SK-N-SH (cell line): ENCODE measurements around the gene MTF1. TPM values are rescaled to one million over a fixed set of nuclear protein-coding genes. Genes with fewer than 3 reads are reported as not detected.

Experiments used
- CTCF ChIA-PET: fragments of 300-600, 350-600 bp; formaldehyde crosslinking; extraction: SDS; loops from one replicate; lab custom pipeline; 2021; lab: Yijun Ruan, JAX
- POLR2A ChIA-PET: fragments of 350-600 bp; sonication (Branson Sonifier 250); formaldehyde crosslinking; extraction: SDS; loops from one replicate; lab custom pipeline; 2020; ENCODE audit warnings: antibody characterized with exemption, inconsistent platforms; lab: Yijun Ruan, JAX
- DNase-seq: peaks from one replicate; pipeline ENCODE4 v3.0.0; 2012
- H2AFZ ChIP-seq: fragments of 200-600 bp; sonication (generic); 2 replicates; pipeline ENCODE4 v1.8.1; 2016; ENCODE audit warnings: antibody characterized with exemption, mild to moderate bottlenecking, low read depth
- H3F3A ChIP-seq: fragments of 200-600 bp; sonication (generic); replicated peaks from 2 replicates; pipeline ENCODE3; 2016; ENCODE audit warnings: antibody characterized with exemption, mild to moderate bottlenecking; ENCODE audit not compliant: insufficient read depth
- H3K27ac ChIP-seq, 2 experiments: fragments of 200-500 bp in 1 of 2; fragments of 200-600 bp in 1 of 2; sonication (Bioruptor generic) in 1 of 2; sonication (generic), shearing (Covaris generic) in 1 of 2; 2 replicates each; pipeline versions ENCODE4 v1.5.1 to v1.6.1; 2014 to 2016; ENCODE audit warnings: low read depth in 2 of 2, inconsistent platforms in 1 of 2, low read length in 1 of 2, mild to moderate bottlenecking in 1 of 2, mixed read lengths in 1 of 2
- H3K27me3 ChIP-seq: fragments of 200-600 bp; sonication (generic), shearing (Covaris generic); 2 replicates; pipeline ENCODE4 v1.6.1; 2016; ENCODE audit warnings: mixed run types; ENCODE audit not compliant: insufficient read depth
- H3K36me3 ChIP-seq, 2 experiments: fragments of 200-500 bp in 1 of 2; fragments of 200-600 bp in 1 of 2; sonication (Bioruptor generic) in 1 of 2; sonication (generic) in 1 of 2; replicated peaks in 1 of 2; 2 replicates each; pipeline versions ENCODE3 to v1.5.1; 2014 to 2016; ENCODE audit warnings: low read length in 1 of 2, mild to moderate bottlenecking in 1 of 2; ENCODE audit not compliant: insufficient read depth in 2 of 2, control insufficient read depth in 1 of 2
- H3K4me1 ChIP-seq, 2 experiments: fragments of 200-500 bp in 1 of 2; fragments of 200-600 bp in 1 of 2; sonication (Bioruptor generic) in 1 of 2; sonication (generic), shearing (Covaris generic) in 1 of 2; 2 replicates each; pipeline versions ENCODE4 v1.5.1 to v1.6.1; 2014 to 2016; ENCODE audit warnings: low read depth in 1 of 2, low read length in 1 of 2, mixed run types in 1 of 2; ENCODE audit not compliant: insufficient read depth in 2 of 2, control insufficient read depth in 1 of 2
- H3K4me2 ChIP-seq: fragments of 200-600 bp; sonication (generic), shearing (Covaris generic); 2 replicates; pipeline ENCODE4 v1.6.1; 2017; ENCODE audit warnings: mixed run types
- H3K4me3 ChIP-seq, 2 experiments: fragments of 200-500 bp in 1 of 2; fragments of 200-600 bp in 1 of 2; sonication (Bioruptor generic) in 1 of 2; sonication (generic), shearing (Covaris generic) in 1 of 2; 2 replicates each; pipeline versions ENCODE4 v1.5.1 to v1.8.1; 2014 to 2016; ENCODE audit warnings: low read depth in 2 of 2, inconsistent platforms in 1 of 2, low read length in 1 of 2, mild to moderate bottlenecking in 1 of 2, mixed read lengths in 1 of 2, moderate library complexity in 1 of 2
- H3K79me2 ChIP-seq: fragments of 200-600 bp; sonication (generic); 2 replicates; pipeline ENCODE4 v1.8.1; 2017; ENCODE audit warnings: mild to moderate bottlenecking; ENCODE audit not compliant: insufficient read depth
- H3K9ac ChIP-seq: fragments of 200-600 bp; sonication (generic); 2 replicates; pipeline ENCODE4 v1.6.1; 2017; ENCODE audit warnings: mixed run types
- H3K9me2 ChIP-seq: fragments of 200-600 bp; sonication (generic); 2 replicates; pipeline ENCODE4 v1.6.1; 2017; ENCODE audit warnings: mixed run types
- H3K9me3 ChIP-seq: fragments of 200-600 bp; sonication (generic); 2 replicates; pipeline ENCODE4 v1.6.1; 2017; ENCODE audit warnings: mixed run types, mild to moderate bottlenecking, moderate library complexity
- H4K20me1 ChIP-seq: fragments of 200-600 bp; sonication (generic); 2 replicates; pipeline ENCODE4 v1.6.1; 2017; ENCODE audit warnings: mild to moderate bottlenecking, mixed run types; ENCODE audit not compliant: insufficient read depth
- EP300 ChIP-seq, 2 experiments: IDR thresholded peaks; 2 replicates each; pipeline versions ENCODE4 v1.4.0 to v1.6.1; 2012; ENCODE audit warnings: borderline replicate concordance in 1 of 2, low read depth in 1 of 2, low read length in 1 of 2
- EZH2phosphoT487 ChIP-seq: fragments of 200-600 bp; sonication (generic); IDR thresholded peaks from 2 replicates; pipeline ENCODE4 v1.6.1; 2017; ENCODE audit warnings: low read depth, mixed run types, mild to moderate bottlenecking, antibody characterized with exemption, moderate library complexity, borderline replicate concordance
- FOXM1 ChIP-seq: IDR thresholded peaks from 2 replicates; pipeline ENCODE4 v1.4.0; 2012; ENCODE audit warnings: low read depth, mild to moderate bottlenecking
- GATA2 ChIP-seq: sonication (generic); formaldehyde crosslinking; IDR thresholded peaks from 2 replicates; pipeline ENCODE4 v1.5.0; 2020; ENCODE audit warnings: mild to moderate bottlenecking, missing genetic modification reagents
- JUND ChIP-seq: IDR thresholded peaks from 2 replicates; pipeline ENCODE4 v1.4.0; 2012
- MEF2A ChIP-seq: IDR thresholded peaks from 2 replicates; pipeline ENCODE4 v1.4.0; 2012; ENCODE audit warnings: low read depth, borderline replicate concordance
- PBX3 ChIP-seq: IDR thresholded peaks from 2 replicates; pipeline ENCODE4; 2012
- POLR2AphosphoS5 ChIP-seq: IDR thresholded peaks from 2 replicates; pipeline ENCODE4 v1.6.1; 2012; ENCODE audit warnings: low read depth, low read length
- RAD21 ChIP-seq: IDR thresholded peaks from 2 replicates; pipeline ENCODE4 v1.6.1; 2012; ENCODE audit warnings: mild to moderate bottlenecking, low read length
- RCOR1 ChIP-seq: fragments of 150-350 bp; IDR thresholded peaks from 2 replicates; pipeline ENCODE4 v1.6.1; 2017; ENCODE audit warnings: antibody characterized with exemption, low read length
- REST ChIP-seq: IDR thresholded peaks from 2 replicates; pipeline ENCODE4 v1.6.1; 2012; ENCODE audit warnings: mild to moderate bottlenecking, low read depth, low read length, moderate library complexity
- TAF1 ChIP-seq: IDR thresholded peaks from 2 replicates; pipeline ENCODE4 v1.6.1; 2012; ENCODE audit warnings: low read depth, mild to moderate bottlenecking, low read length, moderate library complexity, borderline replicate concordance
- TCF12 ChIP-seq: IDR thresholded peaks from 2 replicates; pipeline ENCODE4 v1.4.0; 2012
- TEAD4 ChIP-seq: IDR thresholded peaks from 2 replicates; pipeline ENCODE4 v1.4.0; 2012; ENCODE audit warnings: mild to moderate bottlenecking, borderline replicate concordance; ENCODE audit not compliant: insufficient read depth
- ZBTB33 ChIP-seq: IDR thresholded peaks from 2 replicates; pipeline ENCODE4 v1.4.0; 2012; ENCODE audit warnings: low read depth, borderline replicate concordance
- WGBS: methylation state at CpG from one replicate; pipeline ENCODE4 v1.1.6; 2017; ENCODE audit warnings: low lambda C conversion rate; 5-methylcytosine and 5-hydroxymethylcytosine counted together
- polyA plus RNA-seq, 3 experiments: library from polyadenylated mRNA; depleted of rRNA; stranded (reverse); fragments of >200 nt; gene quantifications; 2 replicates each; pipeline ENCODE4 v1.2.3, GENCODE V29; 2012
- TF ChIP-seq, protein P1 (sequence below): fragments of 200-600 bp; sonication (generic); IDR thresholded peaks from 2 replicates; pipeline ENCODE4 v1.6.1; 2017; ENCODE audit warnings: antibody characterized with exemption, mild to moderate bottlenecking, moderate library complexity
- TF ChIP-seq, protein P2 (sequence below): IDR thresholded peaks from 2 replicates; pipeline ENCODE4 v1.4.0; 2012; ENCODE audit warnings: low read depth, borderline replicate concordance

Gene MTF1
- polyA plus RNA-seq, 1 of the 3 experiments (the other 2 are of a cell fraction), result 5.0 TPM

GRCh38 chr1:37846647-37847339 lies 12.6 kb downstream of the MTF1 start:
- peaks cover 87% of the 10 kb centered on the region for H3K79me2 ChIP-seq
- ChIA-PET CTCF (interaction anchor here (1.3 to 3.2 kb wide), 3 partner anchors 13 to 35 kb away, joined by 3 to 11 read pairs (median 3); partner anchors contain the start of gene MTF1), POLR2A (interaction anchor here (0.6 kb wide), 1 partner anchor 27 kb away, joined by 3 read pairs; no protein-coding TSS in a partner anchor)
- H3K4me3 ChIP-seq, result no peak overlapping the region
- H3K27ac ChIP-seq, result no peak overlapping the region
- peaks cover 3% of the 10 kb centered on the region for H3F3A ChIP-seq
- H4K20me1 ChIP-seq, result peaks cover 46% of the 10 kb centered on the region
- no peak for TF ChIP-seq MEF2A
- no peak for TF ChIP-seq FOXM1
- TF ChIP-seq JUND, result no peak
- no peak for TF ChIP-seq TAF1
- peaks cover 0 to 5% of the 10 kb centered on the region in 2 experiments; a peak in 2 of 4 replicates for H3K4me1 ChIP-seq
- DNase-seq, result no peak
- H3K9me3 ChIP-seq, result no peaks in the 10 kb centered on the region
- peaks cover 26 to 35% of the 10 kb centered on the region in 2 experiments for H3K36me3 ChIP-seq
- no peaks in the 10 kb centered on the region for H3K9me2 ChIP-seq
- no peaks in the 10 kb centered on the region for H3K27me3 ChIP-seq
- no peak overlapping the region for H3K9ac ChIP-seq
- no peak overlapping the region for H3K4me2 ChIP-seq
- 94% methylated on average over 4 of the region's 4 CpGs for WGBS
- no peak overlapping the region for H2AFZ ChIP-seq

- DNase-seq, result no peak
- Histone ChIP-seq H4K20me1 (peaks cover 43% of the 10 kb centered on the region), H3K27ac (no peak overlapping the region), H3K27me3 (no peaks in the 10 kb centered on the region), H3K4me1 (peaks cover 0 to 5% of the 10 kb centered on the region in 2 experiments; a peak in 1 of 4 replicates), H3K4me3 (no peak overlapping the region), H3K9me3 (no peaks in the 10 kb centered on the region), H2AFZ (no peak overlapping the region), H3K9me2 (no peaks in the 10 kb centered on the region), H3K4me2 (no peak overlapping the region), H3K36me3 (peaks cover 30 to 33% of the 10 kb centered on the region in 2 experiments), H3K9ac (no peak overlapping the region), H3F3A (no peaks in the 10 kb centered on the region), H3K79me2 (peaks cover 85% of the 10 kb centered on the region)
- ChIA-PET POLR2A (no interaction called here), CTCF (interaction anchor here (1.5 to 3.2 kb wide), 2 partner anchors 14 to 25 kb away, joined by 3 to 11 read pairs; partner anchors contain the start of gene MTF1)
- WGBS, result 94% methylated on average over 3 of the region's 3 CpGs
- TF ChIP-seq JUND, result no peak
- TF ChIP-seq GATA2 (CRISPR knock-in tag), result no peak
- no peak for TF ChIP-seq EP300 (IDR thresholded peaks at IDR 0.05; ENCODE audit: borderline replicate concordance in 1 of 2, low read depth in 1 of 2, low read length in 1 of 2)
- TF ChIP-seq TEAD4, result no peak
- TF ChIP-seq RAD21, result no peak
- TF ChIP-seq MEF2A, result no peak
- no peak for TF ChIP-seq POLR2AphosphoS5
- TF ChIP-seq RCOR1, result no peak
- TF ChIP-seq, protein P1, sequence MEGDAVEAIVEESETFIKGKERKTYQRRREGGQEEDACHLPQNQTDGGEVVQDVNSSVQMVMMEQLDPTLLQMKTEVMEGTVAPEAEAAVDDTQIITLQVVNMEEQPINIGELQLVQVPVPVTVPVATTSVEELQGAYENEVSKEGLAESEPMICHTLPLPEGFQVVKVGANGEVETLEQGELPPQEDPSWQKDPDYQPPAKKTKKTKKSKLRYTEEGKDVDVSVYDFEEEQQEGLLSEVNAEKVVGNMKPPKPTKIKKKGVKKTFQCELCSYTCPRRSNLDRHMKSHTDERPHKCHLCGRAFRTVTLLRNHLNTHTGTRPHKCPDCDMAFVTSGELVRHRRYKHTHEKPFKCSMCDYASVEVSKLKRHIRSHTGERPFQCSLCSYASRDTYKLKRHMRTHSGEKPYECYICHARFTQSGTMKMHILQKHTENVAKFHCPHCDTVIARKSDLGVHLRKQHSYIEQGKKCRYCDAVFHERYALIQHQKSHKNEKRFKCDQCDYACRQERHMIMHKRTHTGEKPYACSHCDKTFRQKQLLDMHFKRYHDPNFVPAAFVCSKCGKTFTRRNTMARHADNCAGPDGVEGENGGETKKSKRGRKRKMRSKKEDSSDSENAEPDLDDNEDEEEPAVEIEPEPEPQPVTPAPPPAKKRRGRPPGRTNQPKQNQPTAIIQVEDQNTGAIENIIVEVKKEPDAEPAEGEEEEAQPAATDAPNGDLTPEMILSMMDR, result no peak
- TF ChIP-seq EZH2phosphoT487, result no peak
- TF ChIP-seq TCF12, result no peak
- no peak for TF ChIP-seq ZBTB33
- TF ChIP-seq, protein P2, sequence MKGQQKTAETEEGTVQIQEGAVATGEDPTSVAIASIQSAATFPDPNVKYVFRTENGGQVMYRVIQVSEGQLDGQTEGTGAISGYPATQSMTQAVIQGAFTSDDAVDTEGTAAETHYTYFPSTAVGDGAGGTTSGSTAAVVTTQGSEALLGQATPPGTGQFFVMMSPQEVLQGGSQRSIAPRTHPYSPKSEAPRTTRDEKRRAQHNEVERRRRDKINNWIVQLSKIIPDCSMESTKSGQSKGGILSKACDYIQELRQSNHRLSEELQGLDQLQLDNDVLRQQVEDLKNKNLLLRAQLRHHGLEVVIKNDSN, result no peak
- TF ChIP-seq REST, result no peak
- no peak for TF ChIP-seq PBX3
These were observed 13.6 kb downstream of the MTF1 start for GRCh38 chr1:37845786-37846185.
